Esophagus squamous epithelium (tissue), 4 donors: ENCODE data around the gene COL5A2.
A peak's percentile ranks its signal among the peaks of the same experiment; 100 is the strongest.

Source experiments
- POLR2A ChIP-seq, 4 donors: fragments of 450-650 bp; IDR thresholded peaks; one replicate each; pipeline ENCODE4 v1.6.1; 2017; ENCODE audit warnings: antibody characterized with exemption in 4 of 4, mild to moderate bottlenecking in 4 of 4, moderate library complexity in 3 of 4
- TF ChIP-seq, protein P1 (sequence below), 6 experiments: fragments of 450-650 bp in 4 of 6; fragments of 200-600 bp in 2 of 6; sonication (generic) in 2 of 6; IDR thresholded peaks; one replicate each; pipeline ENCODE4 v1.5.1; 2016 to 2019; ENCODE audit warnings: antibody characterized with exemption in 6 of 6, mild to moderate bottlenecking in 4 of 6, moderate library complexity in 4 of 6

GRCh38 chr2:188984065-188984491 is 195.5 kb downstream of the COL5A2 start:
- TF ChIP-seq, protein P1, sequence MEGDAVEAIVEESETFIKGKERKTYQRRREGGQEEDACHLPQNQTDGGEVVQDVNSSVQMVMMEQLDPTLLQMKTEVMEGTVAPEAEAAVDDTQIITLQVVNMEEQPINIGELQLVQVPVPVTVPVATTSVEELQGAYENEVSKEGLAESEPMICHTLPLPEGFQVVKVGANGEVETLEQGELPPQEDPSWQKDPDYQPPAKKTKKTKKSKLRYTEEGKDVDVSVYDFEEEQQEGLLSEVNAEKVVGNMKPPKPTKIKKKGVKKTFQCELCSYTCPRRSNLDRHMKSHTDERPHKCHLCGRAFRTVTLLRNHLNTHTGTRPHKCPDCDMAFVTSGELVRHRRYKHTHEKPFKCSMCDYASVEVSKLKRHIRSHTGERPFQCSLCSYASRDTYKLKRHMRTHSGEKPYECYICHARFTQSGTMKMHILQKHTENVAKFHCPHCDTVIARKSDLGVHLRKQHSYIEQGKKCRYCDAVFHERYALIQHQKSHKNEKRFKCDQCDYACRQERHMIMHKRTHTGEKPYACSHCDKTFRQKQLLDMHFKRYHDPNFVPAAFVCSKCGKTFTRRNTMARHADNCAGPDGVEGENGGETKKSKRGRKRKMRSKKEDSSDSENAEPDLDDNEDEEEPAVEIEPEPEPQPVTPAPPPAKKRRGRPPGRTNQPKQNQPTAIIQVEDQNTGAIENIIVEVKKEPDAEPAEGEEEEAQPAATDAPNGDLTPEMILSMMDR (IDR thresholded peaks at IDR 0.05), result peak in 1 of 6 experiments; percentile 19
- TF ChIP-seq POLR2A (IDR thresholded peaks at IDR 0.05), result no peak
